Heart right ventricle (tissue), 16 donors: Measurements from ENCODE around the gene CHMP1B. TPM values are rescaled to one million over a fixed set of nuclear protein-coding genes. Genes with fewer than 3 reads are reported as not detected.
"Not testable (repeated sequence)": the region's sequence is repeated elsewhere in the genome, so short reads cannot be mapped to it uniquely, and the experiment has no call there.

Experiments used
- ATAC-seq, 8 donors: fragments of 200-7000 bp; cut with Tn5 transposase; one replicate each; pipeline ENCODE4 v1.9.1; 2020; ENCODE audit warnings: mild to moderate bottlenecking in 8 of 8, moderate library complexity in 8 of 8, moderate number of reproducible peaks in 1 of 8
- DNase-seq, 2 donors: peaks; one replicate each; pipeline ENCODE4 v3.0.0-alpha.2; 2020
- H3K27ac ChIP-seq, 10 donors: fragments of 200-600 bp; sonication (generic) in 2 of 10; one replicate each; pipeline versions ENCODE4 v1.5.0 to v1.8.0; 2020 to 2022; ENCODE audit warnings: mild to moderate bottlenecking in 3 of 10
- H3K27me3 ChIP-seq, 7 donors: fragments of 200-600 bp; one replicate each; pipeline ENCODE4 v1.8.0; 2021 to 2022; ENCODE audit warnings: mild to moderate bottlenecking in 2 of 7
- H3K36me3 ChIP-seq, 9 donors: fragments of 200-600 bp; sonication (generic) in 1 of 9; one replicate each; pipeline versions ENCODE4 v1.5.0 to v1.8.0; 2020 to 2022; ENCODE audit warnings: mild to moderate bottlenecking in 2 of 9
- H3K4me1 ChIP-seq, 9 donors: fragments of 200-600 bp; sonication (generic) in 1 of 9; one replicate each; pipeline versions ENCODE4 v1.5.0 to v1.8.0; 2020 to 2022; ENCODE audit warnings: mild to moderate bottlenecking in 4 of 9
- H3K4me3 ChIP-seq, 10 donors: fragments of 200-600 bp; sonication (generic) in 2 of 10; one replicate each; pipeline versions ENCODE4 v1.5.0 to v1.8.0; 2020 to 2022; ENCODE audit warnings: mild to moderate bottlenecking in 7 of 10, moderate library complexity in 2 of 10
- H3K9me3 ChIP-seq, 11 donors: fragments of 200-600 bp in 10 of 11; sonication (generic) in 2 of 11; one replicate each; pipeline versions ENCODE4 v1.5.0 to v1.8.0; 2013 to 2022; ENCODE audit warnings: mild to moderate bottlenecking in 2 of 11, control low read depth in 1 of 11, moderate library complexity in 1 of 11
- WGBS, 2 donors: extraction: QIAGEN DNeasy Blood & Tissue Kit; methylation state at CpG; one replicate each; pipeline ENCODE4 v1.1.7; 2013; ENCODE audit warnings: inconsistent platforms in 1 of 2; 5-methylcytosine and 5-hydroxymethylcytosine counted together
- intact Hi-C, 10 donors: fragments of 100-400 bp; cut with DNase I; formaldehyde crosslinking; loops; one replicate each; pipeline versions ENCODE4 v1.11.1 to v1.14.2; 2022
- polyA plus RNA-seq, 2 donors: library from polyadenylated mRNA; stranded (reverse); fragments of 200-250 nt; gene quantifications; one replicate each; pipeline ENCODE4 v1.2.3, GENCODE V29; 2013
- total RNA-seq, 10 donors: library from RNA; stranded (reverse); fragmentation: NEBNext Ultra II Directional in 3 of 10; extraction: Animal tissue kit (Norgen Biotek cat#: 25700) in 3 of 10; gene quantifications; one replicate each; pipeline versions ENCODE4 v1.2.1 to v1.2.4, GENCODE V29; 2021 to 2023
- TF ChIP-seq, protein P1 (sequence below), 9 donors: fragments of 200-600 bp; sonication (generic) in 2 of 9; IDR thresholded peaks; one replicate each; pipeline versions ENCODE4 v1.5.0 to v1.8.0; 2021 to 2022; ENCODE audit warnings: antibody characterized with exemption in 9 of 9, mild to moderate bottlenecking in 5 of 9, moderate library complexity in 1 of 9
- donor health status: Arrhythmogenic right ventricular cardiomyopathy.
- donor health status: ischemic (EF 13 %, LVEDD 7.1; RV severe dilation, severe dysfunction).
- donor health status: healthy with polysubstance abuse.
- donor health status: DM: no; HTN: yes; CAD: no.
- donor health status: DM: no; HTN: no; CAD: no.
- donor health status: ischemic (EF 25% LVEDD 6.9; RV normal size, moderate dysfunction).
- donor health status: ischemic (EF 25% LVEDD 5.7; RV mildly dilated, moderate dysfunction).
- donor health status: healthy.
- donor health status: DM: yes; HTN: yes; CAD: no.
- donor health status: Ischemic cardiomyopathy.
- donor health status: ischemic (EF 35%, LVEDD 5.7; RV mildly dilated, moderate dysfunction).
- donor health status: nonischemic (EF 11% LVEDD 7.7; RV severe dilation, severe dysfunction).
- donor health status: DM: yes; HTN: yes; CAD: no.
- donor health status: PGD.
- donor health status: ischemic (EF 29% LVEDD 5.4; RV normal size, mild dysfunction).
- donor health status: nonischemic (EF 23%, LVEDD 6.1; RV moderate dilation, normal function).

CHMP1B gene
- total and polyA plus RNA-seq, 12 donors = 16.3 to 53.7 (median 36.3) TPM

DNA sequence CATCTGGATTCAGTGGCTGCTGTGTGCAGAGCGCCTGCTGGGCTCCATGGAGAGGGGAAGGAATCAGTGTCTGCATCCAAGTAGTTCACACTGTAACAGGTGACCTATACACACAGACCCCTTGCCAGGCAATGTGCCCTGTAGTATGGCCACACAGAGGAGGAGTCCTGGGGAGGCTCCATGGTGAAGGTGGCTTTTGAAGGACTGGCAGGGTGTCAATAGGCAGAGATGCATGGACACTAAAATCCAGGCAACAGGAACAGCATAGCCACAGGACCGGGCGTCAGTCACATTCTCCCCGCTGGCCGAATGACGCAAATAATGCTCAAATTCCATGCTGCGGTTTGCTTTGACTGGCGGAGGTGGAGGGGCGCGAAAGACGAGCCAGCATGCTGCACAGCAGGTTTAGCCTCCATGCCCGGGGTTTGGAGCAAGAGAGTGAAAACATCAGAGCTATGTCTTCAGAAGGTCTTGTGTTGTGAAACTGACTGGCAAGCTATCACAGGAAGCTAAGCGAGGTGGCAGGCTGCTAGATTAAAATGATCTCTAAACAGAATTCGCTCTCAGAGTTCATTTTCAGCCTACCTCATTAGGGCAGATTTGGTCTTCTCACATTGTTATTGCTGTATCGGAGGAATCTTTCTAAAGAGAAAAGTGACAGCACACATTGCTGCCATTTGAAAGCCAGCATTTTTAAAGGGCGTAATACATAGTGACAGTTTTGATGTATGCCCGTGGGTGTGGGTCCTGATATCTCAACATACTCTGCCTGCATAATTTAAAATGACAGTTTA lies 1.2 kb upstream of the CHMP1B start:
- Histone ChIP-seq H3K36me3 (peaks cover 0 to 21% (median 0%) of the 10 kb centered on the region in 9 donors), H3K4me1 (peaks cover 0 to 40% (median 24%) of the 10 kb centered on the region in 9 donors), H3K9me3 (no peaks in the 10 kb centered on the region), H3K27ac (peak overlapping the region; percentile 86 to 99 (median 93)), H3K27me3 (no peaks in the 10 kb centered on the region), H3K4me3 (peak overlapping the region; percentile 15 to 97 (median 82))
- 6 to 10% methylated on average over 17 of the region's 17 CpGs for WGBS, 2 donors
- peak; percentile 31 to 79 (median 70) for ATAC-seq
- TF ChIP-seq, protein P1, sequence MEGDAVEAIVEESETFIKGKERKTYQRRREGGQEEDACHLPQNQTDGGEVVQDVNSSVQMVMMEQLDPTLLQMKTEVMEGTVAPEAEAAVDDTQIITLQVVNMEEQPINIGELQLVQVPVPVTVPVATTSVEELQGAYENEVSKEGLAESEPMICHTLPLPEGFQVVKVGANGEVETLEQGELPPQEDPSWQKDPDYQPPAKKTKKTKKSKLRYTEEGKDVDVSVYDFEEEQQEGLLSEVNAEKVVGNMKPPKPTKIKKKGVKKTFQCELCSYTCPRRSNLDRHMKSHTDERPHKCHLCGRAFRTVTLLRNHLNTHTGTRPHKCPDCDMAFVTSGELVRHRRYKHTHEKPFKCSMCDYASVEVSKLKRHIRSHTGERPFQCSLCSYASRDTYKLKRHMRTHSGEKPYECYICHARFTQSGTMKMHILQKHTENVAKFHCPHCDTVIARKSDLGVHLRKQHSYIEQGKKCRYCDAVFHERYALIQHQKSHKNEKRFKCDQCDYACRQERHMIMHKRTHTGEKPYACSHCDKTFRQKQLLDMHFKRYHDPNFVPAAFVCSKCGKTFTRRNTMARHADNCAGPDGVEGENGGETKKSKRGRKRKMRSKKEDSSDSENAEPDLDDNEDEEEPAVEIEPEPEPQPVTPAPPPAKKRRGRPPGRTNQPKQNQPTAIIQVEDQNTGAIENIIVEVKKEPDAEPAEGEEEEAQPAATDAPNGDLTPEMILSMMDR (IDR thresholded peaks at IDR 0.05) = no peak
- intact Hi-C loops = loop anchor here in 7 of 10 donors (1.0 to 10.0 kb wide), 10 partner anchors 43 to 145 kb away; partner anchors contain the start of genes MPPE1 (in 5 of the 7) and IMPA2 (in 2 of the 7)
- peak; percentile 63 to 79 for DNase-seq

DNA sequence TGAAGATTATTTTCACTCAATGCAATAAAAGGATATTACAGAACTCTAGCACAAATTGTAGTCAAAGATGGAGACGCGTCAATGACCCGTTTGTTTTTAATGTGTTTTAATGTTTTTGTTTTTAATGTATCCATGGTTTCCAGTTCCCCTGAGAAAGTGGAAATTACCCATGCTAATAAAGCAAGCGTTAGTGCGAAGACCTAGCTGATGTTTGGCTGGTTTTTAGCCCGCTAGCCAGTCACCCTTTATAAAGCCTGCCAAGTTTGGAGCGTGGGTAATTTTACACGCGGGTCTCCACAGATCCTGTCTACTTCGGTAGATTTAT lies 430 bp upstream of the CHMP1B start:
- intact Hi-C loops = loop anchor here in 7 of 10 donors (1.0 to 10.0 kb wide), 9 partner anchors 44 to 134 kb away; partner anchors contain the start of genes MPPE1 (in 5 of the 7) and IMPA2 (in 2 of the 7)

DNA sequence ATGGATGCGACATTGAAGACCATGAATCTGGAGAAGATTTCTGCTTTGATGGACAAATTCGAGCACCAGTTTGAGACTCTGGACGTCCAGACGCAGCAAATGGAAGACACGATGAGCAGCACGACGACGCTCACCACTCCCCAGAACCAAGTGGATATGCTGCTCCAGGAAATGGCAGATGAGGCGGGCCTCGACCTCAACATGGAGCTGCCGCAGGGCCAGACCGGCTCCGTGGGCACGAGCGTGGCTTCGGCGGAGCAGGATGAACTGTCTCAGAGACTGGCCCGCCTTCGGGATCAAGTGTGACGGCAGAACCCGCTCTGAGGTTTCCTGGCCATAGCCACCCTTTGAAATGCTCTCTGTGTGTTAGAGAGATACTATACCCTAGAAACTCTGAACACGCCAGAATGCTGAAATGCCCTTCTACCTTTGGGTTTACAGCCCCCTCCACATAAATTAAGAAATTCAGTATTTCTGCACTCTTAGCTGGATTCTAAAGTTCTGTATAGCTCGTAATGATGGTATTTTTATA lies 659 bp downstream of the CHMP1B start:
- H3K27me3 ChIP-seq = no peaks in the 10 kb centered on the region
- intact Hi-C loops = loop anchor here in 7 of 10 donors (2.0 to 10.0 kb wide), 8 partner anchors 45 to 133 kb away; partner anchors contain the start of genes MPPE1 (in 4 of the 7) and IMPA2 (in 2 of the 7)
- no peaks in the 10 kb centered on the region for H3K9me3 ChIP-seq
- peak; percentile 15 to 23 for DNase-seq
- TF ChIP-seq, protein P1 (IDR thresholded peaks at IDR 0.05) = no peak
- peaks cover 0 to 54% (median 27%) of the 10 kb centered on the region in 9 donors for H3K4me1 ChIP-seq
- peak overlapping the region; percentile 86 to 99 (median 93) for H3K27ac ChIP-seq
- H3K4me3 ChIP-seq = peak overlapping the region; percentile 65 to 97 (median 82)
- WGBS, 2 donors = 0 to 1% methylated on average over 23 of the region's 23 CpGs
- peaks cover 0 to 26% (median 0%) of the 10 kb centered on the region in 9 donors for H3K36me3 ChIP-seq
- peak in 6 of 8 donors; percentile 17 to 39 (median 26) for ATAC-seq

More for the DNA sequence above, 430 bp upstream of the CHMP1B start:
- Histone ChIP-seq H3K27ac (peak overlapping the region; percentile 86 to 99 (median 93)), H3K4me1 (peaks cover 0 to 44% (median 24%) of the 10 kb centered on the region in 9 donors), H3K27me3 (no peaks in the 10 kb centered on the region), H3K36me3 (peaks cover 0 to 26% (median 0%) of the 10 kb centered on the region in 9 donors), H3K4me3 (peak overlapping the region; percentile 65 to 97 (median 82)), H3K9me3 (no peaks in the 10 kb centered on the region)
- TF ChIP-seq, protein P1 (IDR thresholded peaks at IDR 0.05) = no peak
- ATAC-seq (peak; percentile 51 to 74 (median 61)), DNase-seq (no peak)
- WGBS, 2 donors = 0 to 1% methylated on average over 10 of the region's 10 CpGs

DNA sequence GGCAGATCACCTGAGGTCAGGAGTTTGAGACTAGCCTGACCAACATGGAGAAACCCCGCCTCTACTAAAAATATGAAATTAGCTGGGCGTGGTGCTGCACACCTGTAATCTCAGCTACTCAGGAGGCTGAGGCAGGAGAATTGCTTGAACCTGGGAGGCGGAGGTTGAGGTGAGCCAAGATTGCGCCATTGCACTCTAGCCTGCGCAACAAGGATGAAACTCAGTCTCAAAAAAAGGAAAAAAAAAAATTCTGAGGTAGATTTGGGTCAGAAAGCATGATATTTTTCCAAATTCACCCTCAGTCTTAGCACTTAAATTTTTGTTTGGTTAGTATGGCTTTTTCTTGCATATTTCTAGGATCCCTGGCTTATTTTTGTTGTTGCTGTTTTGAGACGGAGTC lies 3.3 kb downstream of the CHMP1B start:
- not testable (repeated sequence) for ATAC-seq, H3K27ac ChIP-seq, H3K9me3 ChIP-seq, H3K27me3 ChIP-seq, DNase-seq, H3K4me3 ChIP-seq
- WGBS, 2 donors = 88 to 95% methylated on average over 6 of the region's 6 CpGs
- H3K4me1 ChIP-seq = peaks cover 0 to 74% (median 28%) of the 10 kb centered on the region in 9 donors
- intact Hi-C loops = loop anchor here in 3 of 10 donors (5.0 to 10.0 kb wide), 3 partner anchors 50 to 130 kb away; partner anchors contain the start of genes MPPE1 (in 2 of the 3) and IMPA2 (in 1 of the 3)
- H3K36me3 ChIP-seq = peaks cover 0 to 26% (median 0%) of the 10 kb centered on the region in 9 donors
